ENCODE results near the gene SPECC1. TPM values are rescaled to one million over a fixed set of nuclear protein-coding genes. Genes with fewer than 3 reads are reported as not detected.

The SPECC1 gene
- total and polyA plus RNA-seq, 2 of the 13 experiments (the other 11 are each of a cell fraction or from before 2014, with no cell fraction given) = 2.3 to 6.9 TPM

DNA sequence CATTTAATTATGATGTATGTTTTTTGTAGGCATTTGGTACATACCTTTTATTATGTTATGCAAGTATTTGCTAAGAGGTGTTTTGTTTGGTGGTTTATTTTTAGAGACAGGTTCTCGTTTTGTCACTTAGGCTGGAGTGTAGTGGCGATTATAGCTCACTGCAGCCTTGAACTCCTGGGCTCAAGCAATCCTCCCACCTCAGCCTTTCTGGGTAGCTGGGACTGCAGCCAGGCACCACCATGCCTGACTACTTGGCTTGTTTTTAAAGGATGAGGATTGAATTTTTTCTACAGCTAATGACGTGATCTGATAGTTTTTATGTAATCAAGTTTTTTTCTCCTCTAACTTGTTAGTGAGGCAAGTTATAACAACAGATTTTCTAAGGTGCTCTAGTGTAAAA is 199.6 kb downstream of the SPECC1 start (continued):
- TF ChIP-seq, protein P1, sequence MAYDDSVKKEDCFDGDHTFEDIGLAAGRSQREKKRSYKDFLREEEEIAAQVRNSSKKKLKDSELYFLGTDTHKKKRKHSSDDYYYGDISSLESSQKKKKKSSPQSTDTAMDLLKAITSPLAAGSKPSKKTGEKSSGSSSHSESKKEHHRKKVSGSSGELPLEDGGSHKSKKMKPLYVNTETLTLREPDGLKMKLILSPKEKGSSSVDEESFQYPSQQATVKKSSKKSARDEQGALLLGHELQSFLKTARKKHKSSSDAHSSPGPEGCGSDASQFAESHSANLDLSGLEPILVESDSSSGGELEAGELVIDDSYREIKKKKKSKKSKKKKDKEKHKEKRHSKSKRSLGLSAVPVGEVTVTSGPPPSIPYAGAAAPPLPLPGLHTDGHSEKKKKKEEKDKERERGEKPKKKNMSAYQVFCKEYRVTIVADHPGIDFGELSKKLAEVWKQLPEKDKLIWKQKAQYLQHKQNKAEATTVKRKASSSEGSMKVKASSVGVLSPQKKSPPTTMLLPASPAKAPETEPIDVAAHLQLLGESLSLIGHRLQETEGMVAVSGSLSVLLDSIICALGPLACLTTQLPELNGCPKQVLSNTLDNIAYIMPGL (CRISPR knock-in tag; IDR thresholded peaks at IDR 0.05; ENCODE audit: borderline replicate concordance in 1 of 2, low read depth in 1 of 2) = no peak

DNA sequence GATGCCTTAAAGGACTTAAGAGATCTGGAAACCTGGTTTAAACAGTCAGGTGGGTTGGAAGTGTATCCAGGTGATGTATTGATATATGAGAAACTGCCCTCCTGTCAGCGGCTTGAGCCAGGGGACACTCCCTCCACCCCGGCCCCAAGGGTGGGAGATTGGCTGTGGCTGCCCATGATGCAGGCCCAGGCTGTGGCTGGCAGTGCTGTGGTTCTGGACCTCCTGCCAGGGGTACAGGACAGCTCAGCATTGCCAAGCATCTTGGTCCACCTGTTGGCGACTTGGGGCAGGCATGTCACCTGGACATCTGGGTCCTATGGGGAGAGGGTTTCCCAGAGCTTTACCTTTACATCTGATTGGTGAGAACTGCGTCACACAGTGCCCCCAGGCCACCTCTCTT is 201.0 kb downstream of the SPECC1 start:
- no peak overlapping the region for H3K27ac ChIP-seq (ENCODE audit: extremely low read length, insufficient read depth, low read length)
- intact Hi-C loops (cut with micrococcal nuclease; ENCODE audit: unreplicated experiment) (no loop called here), in situ Hi-C loops (cut with HindIII; ENCODE audit: extremely low pct_ligation_motif_present, low pct_unique_long_range_greater_than_20kb) (no loop called here)
- CTCF ChIA-PET (ENCODE audit: low intra/inter-chr PET ratio, low total read pairs) = no interaction called here
- no peaks in the 10 kb centered on the region for H3K36me3 ChIP-seq (replicated peaks in 1 of 2; ENCODE audit: control insufficient read depth in 1 of 2, insufficient read depth in 2 of 2, low read length in 2 of 2)
- H3K4me2 ChIP-seq (ENCODE audit: low read depth, low read length) = no peak overlapping the region
- H2AFZ ChIP-seq (ENCODE audit: low read length) = no peak overlapping the region
- POLR2A ChIA-PET = no interaction called here
- H3K4me1 ChIP-seq (ENCODE audit: insufficient read depth, low read length) = no peaks in the 10 kb centered on the region
- H3K79me2 ChIP-seq (ENCODE audit: insufficient read depth, low read length) = no peaks in the 10 kb centered on the region
- ATAC-seq = no peak
- FAIRE-seq = no peak
- no peaks in the 10 kb centered on the region for H3K27me3 ChIP-seq (ENCODE audit: control insufficient read depth in 1 of 2, insufficient read depth in 2 of 2, low read length in 2 of 2)
- no peaks in the 10 kb centered on the region for H3K9me3 ChIP-seq (ENCODE audit: low read length)
- BruUV-seq (replicated peaks) = no TSS peak
- no peak overlapping the region for H3K4me3 ChIP-seq (replicated peaks in 1 of 3; ENCODE audit: insufficient read depth in 1 of 3, low read depth in 2 of 3, low read length in 3 of 3)
- DNase-seq (ENCODE audit: low spot score) = no peak
- no peak overlapping the region for H3K9ac ChIP-seq (ENCODE audit: insufficient read depth, low read depth, low read length)
- 92% methylated on average over 2 of the region's 4 CpGs for WGBS (ENCODE audit: low lambda C conversion rate)
- H4K20me1 ChIP-seq (ENCODE audit: insufficient read depth, low read length) = no peaks in the 10 kb centered on the region
- TF ChIP-seq, protein P2, sequence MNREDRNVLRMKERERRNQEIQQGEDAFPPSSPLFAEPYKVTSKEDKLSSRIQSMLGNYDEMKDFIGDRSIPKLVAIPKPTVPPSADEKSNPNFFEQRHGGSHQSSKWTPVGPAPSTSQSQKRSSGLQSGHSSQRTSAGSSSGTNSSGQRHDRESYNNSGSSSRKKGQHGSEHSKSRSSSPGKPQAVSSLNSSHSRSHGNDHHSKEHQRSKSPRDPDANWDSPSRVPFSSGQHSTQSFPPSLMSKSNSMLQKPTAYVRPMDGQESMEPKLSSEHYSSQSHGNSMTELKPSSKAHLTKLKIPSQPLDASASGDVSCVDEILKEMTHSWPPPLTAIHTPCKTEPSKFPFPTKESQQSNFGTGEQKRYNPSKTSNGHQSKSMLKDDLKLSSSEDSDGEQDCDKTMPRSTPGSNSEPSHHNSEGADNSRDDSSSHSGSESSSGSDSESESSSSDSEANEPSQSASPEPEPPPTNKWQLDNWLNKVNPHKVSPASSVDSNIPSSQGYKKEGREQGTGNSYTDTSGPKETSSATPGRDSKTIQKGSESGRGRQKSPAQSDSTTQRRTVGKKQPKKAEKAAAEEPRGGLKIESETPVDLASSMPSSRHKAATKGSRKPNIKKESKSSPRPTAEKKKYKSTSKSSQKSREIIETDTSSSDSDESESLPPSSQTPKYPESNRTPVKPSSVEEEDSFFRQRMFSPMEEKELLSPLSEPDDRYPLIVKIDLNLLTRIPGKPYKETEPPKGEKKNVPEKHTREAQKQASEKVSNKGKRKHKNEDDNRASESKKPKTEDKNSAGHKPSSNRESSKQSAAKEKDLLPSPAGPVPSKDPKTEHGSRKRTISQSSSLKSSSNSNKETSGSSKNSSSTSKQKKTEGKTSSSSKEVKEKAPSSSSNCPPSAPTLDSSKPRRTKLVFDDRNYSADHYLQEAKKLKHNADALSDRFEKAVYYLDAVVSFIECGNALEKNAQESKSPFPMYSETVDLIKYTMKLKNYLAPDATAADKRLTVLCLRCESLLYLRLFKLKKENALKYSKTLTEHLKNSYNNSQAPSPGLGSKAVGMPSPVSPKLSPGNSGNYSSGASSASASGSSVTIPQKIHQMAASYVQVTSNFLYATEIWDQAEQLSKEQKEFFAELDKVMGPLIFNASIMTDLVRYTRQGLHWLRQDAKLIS (CRISPR knock-in tag; IDR thresholded peaks at IDR 0.05) = no peak
- TF ChIP-seq ERF (CRISPR knock-in tag; IDR thresholded peaks at IDR 0.05) (no peak), MAZ (IDR thresholded peaks at IDR 0.05; ENCODE audit: borderline replicate concordance, low read depth, low read length) (no peak), MAZ (CRISPR knock-in tag; IDR thresholded peaks at IDR 0.05; ENCODE audit: low read depth) (no peak), PAF1 (CRISPR knock-in tag; IDR thresholded peaks at IDR 0.05) (no peak), SOX6 (IDR thresholded peaks at IDR 0.05) (no peak), SOX6 (CRISPR knock-in tag; IDR thresholded peaks at IDR 0.05) (no peak)
- TF ChIP-seq, protein P3, sequence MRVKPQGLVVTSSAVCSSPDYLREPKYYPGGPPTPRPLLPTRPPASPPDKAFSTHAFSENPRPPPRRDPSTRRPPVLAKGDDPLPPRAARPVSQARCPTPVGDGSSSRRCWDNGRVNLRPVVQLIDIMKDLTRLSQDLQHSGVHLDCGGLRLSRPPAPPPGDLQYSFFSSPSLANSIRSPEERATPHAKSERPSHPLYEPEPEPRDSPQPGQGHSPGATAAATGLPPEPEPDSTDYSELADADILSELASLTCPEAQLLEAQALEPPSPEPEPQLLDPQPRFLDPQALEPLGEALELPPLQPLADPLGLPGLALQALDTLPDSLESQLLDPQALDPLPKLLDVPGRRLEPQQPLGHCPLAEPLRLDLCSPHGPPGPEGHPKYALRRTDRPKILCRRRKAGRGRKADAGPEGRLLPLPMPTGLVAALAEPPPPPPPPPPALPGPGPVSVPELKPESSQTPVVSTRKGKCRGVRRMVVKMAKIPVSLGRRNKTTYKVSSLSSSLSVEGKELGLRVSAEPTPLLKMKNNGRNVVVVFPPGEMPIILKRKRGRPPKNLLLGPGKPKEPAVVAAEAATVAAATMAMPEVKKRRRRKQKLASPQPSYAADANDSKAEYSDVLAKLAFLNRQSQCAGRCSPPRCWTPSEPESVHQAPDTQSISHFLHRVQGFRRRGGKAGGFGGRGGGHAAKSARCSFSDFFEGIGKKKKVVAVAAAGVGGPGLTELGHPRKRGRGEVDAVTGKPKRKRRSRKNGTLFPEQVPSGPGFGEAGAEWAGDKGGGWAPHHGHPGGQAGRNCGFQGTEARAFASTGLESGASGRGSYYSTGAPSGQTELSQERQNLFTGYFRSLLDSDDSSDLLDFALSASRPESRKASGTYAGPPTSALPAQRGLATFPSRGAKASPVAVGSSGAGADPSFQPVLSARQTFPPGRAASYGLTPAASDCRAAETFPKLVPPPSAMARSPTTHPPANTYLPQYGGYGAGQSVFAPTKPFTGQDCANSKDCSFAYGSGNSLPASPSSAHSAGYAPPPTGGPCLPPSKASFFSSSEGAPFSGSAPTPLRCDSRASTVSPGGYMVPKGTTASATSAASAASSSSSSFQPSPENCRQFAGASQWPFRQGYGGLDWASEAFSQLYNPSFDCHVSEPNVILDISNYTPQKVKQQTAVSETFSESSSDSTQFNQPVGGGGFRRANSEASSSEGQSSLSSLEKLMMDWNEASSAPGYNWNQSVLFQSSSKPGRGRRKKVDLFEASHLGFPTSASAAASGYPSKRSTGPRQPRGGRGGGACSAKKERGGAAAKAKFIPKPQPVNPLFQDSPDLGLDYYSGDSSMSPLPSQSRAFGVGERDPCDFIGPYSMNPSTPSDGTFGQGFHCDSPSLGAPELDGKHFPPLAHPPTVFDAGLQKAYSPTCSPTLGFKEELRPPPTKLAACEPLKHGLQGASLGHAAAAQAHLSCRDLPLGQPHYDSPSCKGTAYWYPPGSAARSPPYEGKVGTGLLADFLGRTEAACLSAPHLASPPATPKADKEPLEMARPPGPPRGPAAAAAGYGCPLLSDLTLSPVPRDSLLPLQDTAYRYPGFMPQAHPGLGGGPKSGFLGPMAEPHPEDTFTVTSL (CRISPR knock-in tag; IDR thresholded peaks at IDR 0.05; ENCODE audit: borderline replicate concordance) = no peak
- TF ChIP-seq, protein P4, sequence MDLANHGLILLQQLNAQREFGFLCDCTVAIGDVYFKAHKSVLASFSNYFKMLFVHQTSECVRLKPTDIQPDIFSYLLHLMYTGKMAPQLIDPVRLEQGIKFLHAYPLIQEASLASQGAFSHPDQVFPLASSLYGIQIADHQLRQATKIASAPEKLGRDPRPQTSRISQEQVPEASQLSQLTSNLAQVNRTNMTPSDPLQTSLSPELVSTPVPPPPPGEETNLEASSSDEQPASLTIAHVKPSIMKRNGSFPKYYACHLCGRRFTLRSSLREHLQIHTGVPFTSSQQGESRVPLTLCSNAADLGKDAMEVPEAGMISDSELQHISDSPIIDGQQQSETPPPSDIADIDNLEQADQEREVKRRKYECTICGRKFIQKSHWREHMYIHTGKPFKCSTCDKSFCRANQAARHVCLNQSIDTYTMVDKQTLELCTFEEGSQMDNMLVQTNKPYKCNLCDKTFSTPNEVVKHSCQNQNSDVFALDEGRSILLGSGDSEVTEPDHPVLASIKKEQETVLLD (CRISPR knock-in tag; IDR thresholded peaks at IDR 0.05; ENCODE audit: low read depth) = no peak
